Measurements from ENCODE around the gene UFSP1.
A peak's percentile ranks its signal among the peaks of the same experiment; 100 is the strongest.
"Not testable (repeated sequence)": the region's sequence is repeated elsewhere in the genome, so short reads cannot be mapped to it uniquely, and the experiment has no call there.

The UFSP1 gene

DNA sequence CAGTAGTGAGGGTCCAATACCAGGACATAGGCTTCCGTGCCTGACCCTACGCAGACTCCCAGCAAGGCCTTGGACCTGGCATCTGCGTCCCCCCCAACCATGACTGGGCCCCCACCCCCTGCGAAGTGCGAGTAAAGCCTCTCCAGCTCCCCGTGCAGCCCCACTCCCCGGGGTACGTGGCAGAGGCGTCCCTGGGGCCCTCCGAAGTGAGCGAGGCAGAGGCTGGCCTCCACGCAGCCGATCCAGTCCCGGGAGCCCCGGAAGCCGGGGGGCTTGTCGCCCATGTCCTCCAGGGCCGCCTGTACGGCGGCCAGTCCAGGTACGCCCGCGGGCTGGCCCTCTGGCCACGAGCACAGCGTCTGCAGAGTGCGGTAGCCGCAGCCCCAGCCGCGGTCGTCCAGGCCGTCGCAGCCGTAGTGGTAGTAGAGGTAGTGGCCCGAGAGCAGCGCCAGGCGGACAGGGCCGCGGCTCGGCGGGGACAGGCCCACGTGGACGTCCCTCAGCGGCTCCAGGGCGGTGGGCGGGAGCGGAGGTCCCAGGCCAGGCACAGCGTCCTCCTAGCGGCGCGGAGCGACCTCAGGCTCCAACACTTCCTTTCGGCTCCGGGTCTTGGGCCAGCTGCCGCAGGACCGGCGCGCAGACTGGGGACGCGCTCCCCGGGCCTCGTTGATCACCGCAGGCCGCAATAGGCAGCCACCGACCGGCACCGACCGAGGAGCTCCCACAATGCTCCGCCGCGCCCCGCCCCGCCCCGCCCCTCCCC is at the start of gene UFSP1:
Gene UFSP1, minus strand, starts transcription at position 728 of the 763 bp plus-strand sequence. Its CDS starts 444 bp downstream, at position 284.
- no peak for DNase-seq

DNA sequence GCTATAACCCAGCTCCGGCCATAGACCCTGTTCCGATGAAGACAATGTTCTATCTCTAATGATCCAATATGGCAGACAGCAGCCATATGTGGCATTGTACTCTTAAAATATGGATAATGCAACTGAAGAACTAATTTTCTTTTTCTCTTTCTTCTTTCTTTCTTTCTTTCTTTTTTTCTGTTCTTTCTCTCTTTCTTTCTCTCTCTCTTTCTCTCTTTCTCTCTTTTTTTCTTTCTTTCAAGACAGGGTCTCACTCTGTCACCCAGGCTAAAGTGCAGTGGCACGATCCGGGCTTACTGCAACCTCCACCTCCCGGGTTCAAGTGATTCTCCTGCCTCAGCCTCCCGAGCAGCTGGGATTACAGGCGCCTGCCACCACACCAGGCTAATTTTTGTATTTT is 46.7 kb upstream of the UFSP1 start:
- DNase-seq, result not testable (repeated sequence)

DNA sequence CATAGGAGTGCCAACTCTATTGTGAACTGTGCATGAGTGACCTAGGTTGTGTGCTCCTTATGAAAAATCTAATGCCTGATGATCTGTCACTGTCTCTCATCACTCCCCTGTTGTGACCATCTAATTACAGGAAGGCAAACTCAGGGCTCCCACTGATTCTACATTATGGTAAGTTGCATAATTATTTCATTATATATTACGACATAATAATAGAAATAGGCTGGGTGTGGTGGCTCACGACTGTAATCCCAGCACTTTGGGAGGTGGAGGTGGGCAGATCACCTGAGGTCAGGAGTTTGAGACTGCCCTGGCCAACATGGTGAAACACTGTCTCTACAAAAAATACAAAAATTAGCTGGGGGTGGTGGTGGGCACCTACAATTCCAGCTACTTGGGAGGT is 45.9 kb upstream of the UFSP1 start:
- not testable (repeated sequence) for DNase-seq

DNA sequence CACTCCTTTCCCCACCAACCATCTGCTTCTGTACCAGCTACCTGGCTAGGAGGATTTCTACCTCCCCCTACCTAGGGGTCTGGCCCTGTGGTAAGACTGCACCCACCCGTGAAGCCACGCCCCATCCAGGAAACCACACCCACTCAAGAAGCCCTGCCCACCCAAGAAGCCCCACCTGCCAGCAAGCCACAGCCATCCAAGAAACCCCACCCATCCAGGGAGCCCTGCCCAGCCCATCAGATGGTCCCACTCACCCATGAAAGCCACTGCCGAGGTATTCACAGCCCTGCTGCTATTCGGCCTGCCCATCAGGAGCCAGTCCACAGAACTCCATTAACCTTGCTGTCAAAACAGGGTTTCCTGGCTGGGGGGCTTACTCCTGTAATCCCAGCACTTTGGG is 44.2 kb upstream of the UFSP1 start:
- no peak for DNase-seq

DNA sequence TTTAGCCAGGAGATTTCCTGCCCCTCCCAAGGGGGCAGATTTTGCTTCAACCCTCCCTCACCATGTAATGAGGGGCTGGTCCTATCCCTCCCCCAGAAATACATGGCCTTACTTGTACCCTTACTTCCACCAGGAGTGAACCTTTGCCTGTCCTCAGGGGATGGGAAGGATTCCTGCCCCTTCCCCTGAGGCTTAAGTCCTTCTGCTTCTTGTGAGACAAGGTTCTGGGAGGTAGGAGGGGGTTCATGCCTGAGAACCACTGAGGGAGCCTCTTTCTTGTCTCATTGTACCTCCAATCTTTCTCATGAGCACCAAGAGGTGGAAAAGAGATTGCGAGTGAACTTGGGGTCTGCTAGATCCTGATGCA is 40.3 kb upstream of the UFSP1 start:
- DNase-seq, result no peak

DNA sequence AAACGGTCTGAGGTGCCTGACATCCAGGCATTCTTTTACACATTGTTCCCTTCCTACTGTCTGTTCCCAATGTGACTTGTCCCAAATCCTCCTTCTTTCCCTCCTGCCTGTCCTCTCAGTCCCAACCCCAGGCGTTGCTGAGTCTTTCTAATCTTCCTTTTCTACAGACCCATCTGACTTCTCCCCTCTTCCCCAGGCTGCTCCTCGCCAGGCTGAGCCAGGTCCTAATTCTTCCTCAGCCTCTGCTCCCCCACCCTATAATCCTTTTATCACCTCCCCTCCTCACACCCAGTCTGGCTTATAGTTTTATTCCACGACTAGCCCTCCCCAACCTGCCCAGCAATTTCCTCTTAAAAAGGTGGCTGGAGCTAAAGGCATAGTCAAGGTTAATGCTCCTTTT is 34.1 kb upstream of the UFSP1 start:
- DNase-seq, result not testable (repeated sequence)

DNA sequence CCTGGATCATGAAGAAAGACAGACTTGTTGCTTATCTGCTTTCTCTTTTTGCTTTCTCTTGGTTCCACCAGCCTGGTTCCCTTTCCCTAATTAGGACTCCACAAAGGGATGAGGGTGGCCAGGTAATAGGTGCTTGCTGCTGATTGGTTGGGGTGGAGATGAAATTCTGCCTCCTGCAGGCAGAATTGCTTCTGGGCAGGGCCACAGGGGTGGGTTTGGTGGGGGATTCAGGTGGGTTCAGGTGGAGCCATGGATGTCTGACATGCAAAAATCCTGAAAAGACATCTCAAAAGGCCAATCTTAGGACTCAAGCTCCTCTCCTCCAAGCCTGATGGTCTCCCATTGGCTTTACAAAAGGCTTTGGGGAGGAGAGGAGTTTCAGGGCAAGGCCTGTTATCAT is 31.5 kb upstream of the UFSP1 start:
- no peak for DNase-seq

DNA sequence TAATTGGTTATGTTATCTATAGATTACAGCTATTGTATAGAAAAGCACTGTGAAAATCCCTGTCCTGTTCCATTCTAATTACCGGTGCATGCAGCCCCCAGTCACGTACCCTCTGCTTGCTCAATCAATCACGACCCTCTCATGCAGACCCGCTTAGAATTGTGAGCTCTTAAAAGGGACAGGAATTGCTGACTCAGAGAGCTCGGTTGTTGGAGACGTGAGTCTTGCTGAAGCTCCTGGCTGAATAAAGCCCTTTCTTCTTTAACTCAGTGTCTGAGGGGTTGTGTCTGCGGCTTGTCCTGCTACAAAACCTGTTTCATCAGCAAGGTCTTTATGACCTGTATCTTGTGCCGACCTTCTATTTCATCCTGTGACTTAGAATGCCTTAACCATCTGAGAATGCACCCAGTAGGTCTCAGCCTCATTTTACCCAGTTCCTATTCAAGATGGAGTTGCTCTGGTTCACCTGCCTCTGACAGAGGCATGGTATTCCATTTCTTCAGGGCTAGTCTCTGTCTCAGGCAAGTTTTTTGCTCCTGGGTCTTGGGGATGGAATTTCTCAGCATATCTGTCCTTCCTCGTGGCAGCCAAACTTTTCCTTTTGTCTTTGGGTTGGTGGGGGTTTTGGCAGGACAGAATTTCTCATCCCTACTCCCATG is 30.4 kb upstream of the UFSP1 start:
- not testable (repeated sequence) for DNase-seq

DNA sequence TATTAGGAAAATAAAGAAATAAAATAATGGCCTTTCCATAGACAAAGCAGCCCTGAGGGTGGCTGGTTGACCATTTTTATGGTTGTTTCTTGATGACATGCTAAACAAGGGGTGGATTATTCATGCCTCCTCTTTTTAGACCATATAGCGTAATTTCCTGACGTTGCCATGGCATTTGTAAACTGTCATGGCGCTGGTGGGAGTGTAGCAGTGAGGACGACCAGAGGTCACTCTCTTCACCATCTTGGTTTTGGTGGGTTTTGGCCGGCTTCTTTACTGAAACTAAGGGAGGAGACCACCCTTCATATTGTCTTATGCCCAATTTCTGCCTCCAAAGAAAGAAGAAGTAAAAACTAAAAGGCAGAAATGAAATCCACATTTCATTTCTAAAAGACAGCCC is 29.8 kb upstream of the UFSP1 start:
- DNase-seq, result not testable (repeated sequence)

DNA sequence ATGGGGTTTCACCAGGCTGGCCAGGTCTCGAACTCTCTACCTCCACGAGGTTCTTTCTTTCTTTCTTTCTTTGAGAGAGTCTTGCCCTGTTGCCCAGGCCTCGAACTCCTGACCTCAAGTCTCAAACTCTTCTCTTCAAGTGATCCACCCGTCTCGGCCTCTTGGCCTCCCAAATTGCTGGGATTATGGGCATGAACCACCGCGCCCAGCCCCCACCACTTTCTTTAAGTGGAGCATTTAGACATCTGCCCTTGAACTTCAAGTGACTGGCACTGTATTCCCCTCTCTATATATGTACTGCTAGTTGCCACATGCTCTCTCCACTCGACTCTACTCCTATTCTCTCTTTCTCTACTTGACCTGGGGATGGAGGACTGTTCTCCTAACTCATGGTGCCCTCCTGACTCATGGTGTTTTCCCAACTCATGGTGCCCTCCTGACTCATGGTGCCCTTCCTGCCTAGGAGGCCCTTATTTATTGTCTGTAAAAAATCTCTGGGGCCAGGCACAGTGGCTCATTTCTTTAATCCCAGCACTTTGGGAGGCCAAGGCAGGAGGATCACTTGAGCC is 25.4 kb upstream of the UFSP1 start:
- no peak for DNase-seq

DNA sequence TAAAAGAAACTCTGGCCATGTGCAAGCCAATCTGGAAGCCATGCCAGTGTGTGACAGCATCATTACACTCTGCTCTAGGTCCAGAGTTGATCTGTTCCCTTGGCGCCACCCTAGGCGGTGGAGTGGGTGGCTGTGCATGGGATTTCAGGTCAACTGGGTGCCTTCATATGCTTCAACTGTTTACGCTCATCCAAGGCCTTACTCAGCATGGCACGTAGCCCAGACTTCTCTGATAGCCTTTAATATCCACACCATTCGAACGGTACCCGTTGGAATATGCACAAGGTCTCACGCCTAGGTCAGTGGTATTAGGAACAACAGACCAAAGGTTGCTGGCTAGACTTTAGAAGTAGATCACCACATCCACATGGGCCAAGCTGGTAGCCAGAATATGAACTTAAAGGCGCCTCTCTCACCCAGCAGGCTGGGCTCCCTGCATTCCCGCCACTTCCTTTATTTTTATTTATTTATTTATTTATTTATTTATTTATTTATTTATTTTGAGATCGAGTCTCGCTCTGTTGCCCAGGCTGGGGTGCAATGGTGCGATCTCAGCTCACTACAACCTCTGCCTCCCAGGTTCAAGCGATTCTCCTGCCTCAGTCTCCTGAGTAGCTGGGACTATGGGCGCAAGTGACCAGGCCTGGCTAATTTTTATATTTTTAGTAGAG is 24.8 kb upstream of the UFSP1 start:
- DNase-seq, result no peak

DNA sequence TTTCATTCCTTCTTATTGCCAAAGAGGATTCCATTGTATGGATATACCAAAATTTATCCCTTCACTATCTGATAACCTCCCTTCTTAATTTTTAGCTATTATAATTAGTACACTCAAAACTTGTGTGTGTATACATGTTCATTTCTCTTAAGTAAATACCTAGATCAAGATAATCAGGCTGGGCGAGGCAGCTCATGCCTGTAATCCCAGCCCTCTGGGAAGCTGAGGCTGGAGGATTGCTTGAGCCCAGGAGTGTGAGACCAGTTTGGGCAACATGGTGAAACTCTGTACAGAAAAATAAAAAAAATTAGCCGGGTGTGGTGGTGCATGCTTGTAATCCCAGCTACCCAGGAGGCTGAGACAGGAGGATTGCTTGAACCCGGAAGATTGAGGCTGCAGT is 22.0 kb upstream of the UFSP1 start:
- DNase-seq, result no peak

DNA sequence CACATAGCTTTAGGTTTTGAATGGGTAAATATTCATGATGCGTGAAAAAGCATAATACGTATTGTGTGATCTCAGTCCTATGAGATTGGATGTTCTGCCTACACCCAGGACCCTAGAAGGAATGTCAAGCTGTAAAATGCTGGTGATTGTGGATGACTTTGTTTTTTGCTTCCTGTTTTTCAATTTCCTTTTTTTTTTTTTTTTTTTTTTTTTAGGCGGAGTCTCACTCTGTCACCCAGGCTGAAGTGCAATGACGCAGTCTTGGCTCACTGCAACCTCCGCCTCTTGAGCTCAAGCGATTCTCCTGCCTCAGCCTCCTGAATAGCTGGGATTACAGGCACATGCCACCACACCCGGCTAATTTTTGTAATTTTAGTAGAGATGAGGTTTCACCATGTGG is 20.9 kb upstream of the UFSP1 start:
- not testable (repeated sequence) for DNase-seq

DNA sequence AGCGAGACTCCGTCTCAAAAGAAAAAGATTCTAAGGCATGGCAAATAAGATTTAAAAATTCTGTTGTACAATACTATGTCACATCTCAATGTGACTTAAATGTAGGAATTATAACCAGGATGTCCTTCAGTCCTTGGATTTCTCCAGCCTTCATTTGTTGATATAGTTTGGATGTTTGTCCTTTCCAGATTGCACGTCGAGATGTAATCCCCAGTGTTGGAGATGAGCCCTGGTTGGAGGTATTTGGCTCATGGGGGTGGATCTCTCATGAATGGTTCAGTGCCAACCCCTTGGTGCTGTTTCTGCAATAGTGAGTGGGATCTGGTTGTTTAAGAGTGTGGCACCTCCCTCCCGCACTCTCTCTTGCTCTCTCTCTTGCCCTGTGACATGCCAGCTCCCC is 19.0 kb upstream of the UFSP1 start:
- no peak for DNase-seq

DNA sequence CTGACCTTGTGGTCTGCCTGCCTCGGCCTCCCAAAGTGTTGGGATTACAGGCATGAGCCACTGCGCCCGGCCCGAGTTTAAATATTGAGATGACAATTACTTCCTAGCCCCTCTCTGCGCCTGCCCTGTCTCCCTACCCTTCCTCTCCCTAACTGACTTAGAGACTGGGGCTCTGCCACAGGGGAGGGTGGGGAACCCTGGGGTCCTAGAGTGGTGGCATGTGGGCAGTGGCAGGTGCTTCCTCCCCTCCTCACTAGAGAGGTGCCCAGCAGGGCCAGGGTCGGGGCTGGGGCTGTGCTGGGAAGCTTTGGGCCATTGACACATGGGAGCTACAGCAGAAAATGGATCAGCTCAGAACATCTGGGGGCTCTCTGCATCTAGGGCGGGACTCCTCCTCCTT is 13.1 kb upstream of the UFSP1 start:
- no peak for DNase-seq

DNA sequence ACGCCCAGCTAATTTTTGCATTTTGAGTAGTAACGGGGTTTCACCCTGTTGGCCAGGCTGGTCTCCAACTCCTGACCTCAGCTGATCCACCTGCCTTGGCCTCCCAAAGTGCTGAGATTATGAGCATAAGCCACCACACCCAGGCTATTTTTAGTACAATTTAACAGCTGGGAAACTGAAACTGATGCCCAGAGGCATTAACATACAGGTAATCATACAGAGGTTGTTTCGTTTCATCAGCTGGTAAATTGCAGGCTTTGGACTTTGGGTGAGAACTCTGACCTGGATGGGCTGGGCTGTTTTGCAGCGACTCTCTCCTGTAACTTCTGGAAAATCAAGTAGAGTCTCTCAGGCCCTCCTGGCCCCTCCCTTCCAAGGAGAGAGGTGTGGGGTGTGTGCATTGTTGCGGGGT is 12.4 kb upstream of the UFSP1 start:
- no peak for DNase-seq

DNA sequence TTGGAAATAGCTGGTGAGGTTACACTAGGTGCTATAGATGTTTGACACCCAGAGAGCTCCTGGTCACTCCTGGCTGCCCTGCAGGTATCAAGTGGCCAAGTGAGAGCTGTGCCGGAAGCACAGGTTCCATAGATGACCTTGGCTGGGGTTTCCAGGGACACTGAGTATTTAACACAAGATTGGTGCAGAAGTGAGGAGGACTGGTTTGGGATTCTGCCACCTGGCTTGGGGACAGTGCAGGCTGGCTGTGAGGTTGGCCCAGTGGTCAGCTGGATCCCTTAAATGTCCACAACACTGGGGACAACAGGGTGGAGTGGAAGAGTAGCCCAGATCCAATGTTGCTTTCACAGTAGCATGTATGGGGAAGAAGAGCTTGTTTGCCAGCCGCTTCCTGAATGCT is 11.5 kb upstream of the UFSP1 start:
- no peak for DNase-seq

DNA sequence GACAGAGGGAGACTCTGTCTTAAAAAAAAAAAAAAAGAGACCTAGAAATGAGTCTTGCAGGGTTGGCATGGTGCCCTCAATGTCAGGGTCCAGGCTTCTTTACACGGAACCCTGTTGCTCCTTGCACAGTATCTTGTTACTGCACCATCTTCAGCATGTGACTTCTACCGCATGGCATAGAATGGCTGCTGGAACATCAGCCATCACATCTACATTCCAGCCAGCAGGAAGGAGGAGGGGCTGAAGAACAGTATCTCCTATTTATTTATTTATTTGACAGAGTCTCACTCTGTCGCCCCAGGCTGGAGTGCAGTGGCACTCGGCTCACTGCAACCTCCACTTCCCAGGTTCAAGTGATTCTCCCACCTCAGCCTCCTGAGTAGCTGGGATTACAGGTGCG is 9.9 kb upstream of the UFSP1 start:
- no peak for DNase-seq

DNA sequence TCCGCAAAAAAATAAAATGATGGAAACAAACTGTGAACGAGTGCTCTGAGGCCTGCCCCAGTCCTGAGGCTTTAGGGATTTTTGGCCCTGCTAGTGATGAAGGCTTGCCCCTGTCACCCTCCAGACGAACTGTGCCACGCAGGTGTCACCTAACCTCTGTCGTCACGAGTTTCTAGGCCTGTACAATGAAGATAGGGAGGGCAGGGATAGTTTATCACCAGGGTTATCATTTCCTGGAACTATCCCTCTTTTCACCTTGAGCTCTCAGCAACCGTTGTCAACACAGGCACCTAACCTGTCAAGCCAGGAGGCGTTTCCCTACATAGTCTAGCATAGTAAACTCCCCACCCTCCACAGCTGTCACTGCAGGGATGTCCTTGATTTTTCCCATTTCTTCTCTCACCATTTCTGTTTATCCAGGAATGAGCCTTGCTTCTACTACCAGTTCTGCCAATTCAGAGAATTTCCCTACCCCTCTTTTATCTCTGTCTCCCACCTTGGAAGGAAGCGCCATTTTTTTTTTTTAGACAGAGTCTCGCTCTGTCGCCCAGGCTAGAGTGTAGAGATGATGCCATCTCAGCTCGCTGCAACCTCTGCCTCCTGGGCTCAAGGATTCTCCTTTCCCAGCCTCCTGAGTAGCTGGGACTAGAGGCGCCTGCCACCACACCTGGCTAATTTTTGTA is 8.4 kb upstream of the UFSP1 start:
- no peak for DNase-seq

DNA sequence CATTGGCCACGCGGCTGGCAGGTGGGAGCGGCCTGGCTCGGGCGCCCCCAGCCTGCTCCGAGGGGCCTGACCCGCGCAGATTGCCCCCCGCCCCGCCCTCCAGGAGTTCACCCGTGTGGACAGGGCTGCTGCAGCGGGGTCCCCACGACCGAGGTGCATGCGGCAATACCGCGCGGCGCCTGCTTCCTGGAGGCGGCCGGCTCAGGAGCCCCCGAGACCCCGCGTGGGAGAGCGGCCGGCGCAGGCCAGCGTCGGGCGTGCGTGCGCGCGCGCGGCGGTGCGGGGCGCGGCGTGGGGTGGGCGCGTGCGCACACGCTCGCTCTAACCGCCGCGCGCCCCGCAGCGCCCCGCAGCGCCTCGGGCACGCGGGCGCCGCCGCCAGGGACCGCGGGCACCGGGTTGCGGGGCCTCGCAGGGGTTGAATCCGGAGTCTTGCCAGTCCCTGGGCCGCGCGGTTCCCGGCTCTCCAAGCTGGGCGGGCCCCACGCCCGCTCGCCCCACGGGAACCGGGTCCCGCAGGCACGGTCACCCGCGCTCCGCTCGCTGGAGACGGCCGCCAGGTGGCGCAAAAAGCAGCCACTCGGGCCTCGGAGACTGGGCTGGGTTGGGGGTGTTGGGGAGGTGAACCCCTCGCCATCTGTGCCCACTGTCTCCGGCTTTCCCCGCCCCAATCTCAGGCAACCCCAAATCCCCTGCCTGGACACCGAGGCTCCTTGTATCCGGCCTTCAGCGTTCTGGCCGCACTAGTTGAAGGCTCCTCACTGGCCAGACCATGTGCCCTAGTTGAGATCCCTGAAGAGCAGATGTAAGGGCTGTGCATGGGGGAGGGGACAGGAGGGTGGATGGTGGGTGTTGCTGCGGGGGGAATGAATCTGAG is 7.5 kb upstream of the UFSP1 start:
- DNase-seq, result no peak

DNA sequence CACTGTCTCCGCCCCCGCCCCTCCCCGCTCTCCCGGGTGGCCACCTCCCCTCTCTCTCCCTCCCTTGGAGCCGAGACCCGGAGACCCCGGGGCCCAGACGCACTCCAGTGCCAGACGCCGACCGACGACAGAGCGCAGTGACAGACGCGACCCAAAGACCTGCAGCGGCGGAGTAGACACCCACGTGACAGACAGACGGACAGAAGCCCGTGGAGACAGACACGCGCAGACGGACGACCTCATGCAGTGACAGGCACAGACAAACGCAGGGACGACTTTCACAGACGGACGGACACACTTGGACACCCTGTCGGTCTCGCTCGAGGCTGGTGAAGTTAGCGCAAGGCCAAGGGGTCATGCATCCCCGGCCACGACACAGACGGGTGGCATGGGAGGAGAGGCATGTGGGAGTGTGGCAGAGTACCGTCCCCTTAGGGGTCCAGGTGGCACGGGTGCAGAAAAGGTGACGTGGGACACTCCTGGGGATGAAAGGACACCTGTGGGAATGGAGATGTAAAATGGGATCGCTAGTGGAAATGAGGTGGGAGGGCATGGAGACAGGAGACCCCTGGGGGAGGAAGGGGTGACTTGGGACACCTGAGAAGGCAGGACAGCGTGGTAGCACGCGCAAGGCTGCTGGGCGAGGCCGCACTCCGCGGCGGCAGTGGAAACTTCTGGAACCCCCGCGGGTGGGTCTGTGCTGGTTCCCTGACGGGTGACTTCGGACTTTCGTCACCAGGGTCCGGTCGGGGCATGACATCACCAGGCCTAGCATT is 6.6 kb upstream of the UFSP1 start:
- peak; percentile 17 for DNase-seq

DNA sequence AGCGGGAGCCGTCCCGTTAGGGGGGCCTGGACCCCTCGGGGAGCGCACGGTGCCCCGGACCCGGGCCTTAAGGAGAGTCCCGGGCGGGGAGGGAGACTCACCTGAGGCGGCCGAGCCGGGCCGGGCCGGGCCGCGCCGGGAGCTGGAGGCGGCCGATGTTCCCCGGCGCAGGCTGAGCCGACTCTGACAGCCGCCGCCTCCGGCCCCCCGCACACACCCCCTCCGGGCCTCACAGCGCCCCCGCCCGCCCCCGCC is 6.1 kb upstream of the UFSP1 start, which contains the start of gene ACHE:
Gene ACHE, minus strand, starts transcription at position 188 of the 255 bp plus-strand sequence. CDS start 1,656 bp downstream, outside the sequence.
- DNase-seq, result no peak
